ENCODE results near the gene APCDD1.

Gene APCDD1

GRCh38 chr18:10439898-10440297 lies 14.5 kb upstream of the APCDD1 start:
- Histone ChIP-seq H3K27me3 (ENCODE audit: low read depth, low read length) (no peaks in the 10 kb centered on the region), H4K20me1 (ENCODE audit: insufficient read depth, low read length) (no peaks in the 10 kb centered on the region), H2AFZ (ENCODE audit: low read depth, low read length) (no peak overlapping the region), H3K4me1 (ENCODE audit: low read length) (no peaks in the 10 kb centered on the region), H3K79me2 (ENCODE audit: low read length) (no peaks in the 10 kb centered on the region), H3K4me2 (ENCODE audit: low read length) (no peak overlapping the region), H3K27ac (ENCODE audit: low read length) (no peak overlapping the region), H3K9me3 (ENCODE audit: insufficient read depth, low read length) (no peaks in the 10 kb centered on the region), H3K9ac (ENCODE audit: low read length) (no peak overlapping the region), H3K36me3 (replicated peaks; ENCODE audit: low read depth, low read length) (no peaks in the 10 kb centered on the region), H3K4me3 (ENCODE audit: low read length) (no peak overlapping the region)
- TF ChIP-seq EZH2phosphoT487 (IDR thresholded peaks at IDR 0.05; ENCODE audit: low read depth) (no peak), CTCF (IDR thresholded peaks at IDR 0.05; ENCODE audit: low read depth, low read length) (no peak)

- Histone ChIP-seq H3K9ac (ENCODE audit: low read length) (no peak overlapping the region), H3K79me2 (ENCODE audit: low read length) (no peaks in the 10 kb centered on the region), H3K27ac (ENCODE audit: low read length) (no peak overlapping the region), H2AFZ (ENCODE audit: low read depth, low read length) (no peak overlapping the region), H3K4me3 (ENCODE audit: low read length) (no peak overlapping the region), H3K9me3 (ENCODE audit: insufficient read depth, low read length) (no peaks in the 10 kb centered on the region), H4K20me1 (ENCODE audit: insufficient read depth, low read length) (no peaks in the 10 kb centered on the region), H3K27me3 (ENCODE audit: low read depth, low read length) (no peaks in the 10 kb centered on the region), H3K36me3 (replicated peaks; ENCODE audit: low read depth, low read length) (no peaks in the 10 kb centered on the region), H3K4me1 (ENCODE audit: low read length) (no peaks in the 10 kb centered on the region), H3K4me2 (ENCODE audit: low read length) (no peak overlapping the region)
- no peak for TF ChIP-seq EZH2phosphoT487 (IDR thresholded peaks at IDR 0.05; ENCODE audit: low read depth)
- TF ChIP-seq CTCF (IDR thresholded peaks at IDR 0.05; ENCODE audit: low read depth, low read length), result no peak
These were observed 13.6 kb upstream of the APCDD1 start for GRCh38 chr18:10440884-10441283.

DNA sequence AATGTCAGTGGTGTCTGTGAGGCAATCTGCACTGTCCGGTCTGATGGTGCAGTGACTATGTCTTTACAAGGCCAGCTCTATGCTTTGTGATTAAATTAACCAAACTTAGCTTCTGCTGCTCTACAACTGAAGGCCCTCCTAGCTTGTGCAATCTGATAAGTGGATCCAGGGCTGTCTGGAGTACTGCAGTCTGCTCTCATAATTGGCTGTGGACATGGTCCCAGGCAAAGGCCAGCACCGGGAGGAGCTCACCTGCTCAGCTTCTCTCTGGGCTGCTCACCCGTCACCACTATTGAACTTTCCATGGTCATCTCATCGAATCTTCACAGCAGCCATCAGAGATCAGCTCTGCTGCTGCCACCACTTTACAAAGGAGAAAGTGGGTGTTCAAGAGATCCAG lies 13.0 kb upstream of the APCDD1 start:
- no peak for TF ChIP-seq EZH2phosphoT487 (IDR thresholded peaks at IDR 0.05; ENCODE audit: low read depth)
- TF ChIP-seq CTCF (IDR thresholded peaks at IDR 0.05; ENCODE audit: low read depth, low read length), result no peak
- no peaks in the 10 kb centered on the region for H3K79me2 ChIP-seq (ENCODE audit: low read length)

GRCh38 chr18:10442551-10442971 lies 11.9 kb upstream of the APCDD1 start:
- Histone ChIP-seq H3K9ac (ENCODE audit: low read length) (no peak overlapping the region), H3K9me3 (ENCODE audit: insufficient read depth, low read length) (no peaks in the 10 kb centered on the region), H3K27me3 (ENCODE audit: low read depth, low read length) (peaks cover 2% of the 10 kb centered on the region; the same call in 1 of the 2 replicates), H3K36me3 (replicated peaks; ENCODE audit: low read depth, low read length) (no peaks in the 10 kb centered on the region), H3K4me2 (ENCODE audit: low read length) (no peak overlapping the region), H3K4me3 (ENCODE audit: low read length) (no peak overlapping the region), H3K79me2 (ENCODE audit: low read length) (no peaks in the 10 kb centered on the region), H4K20me1 (ENCODE audit: insufficient read depth, low read length) (no peaks in the 10 kb centered on the region), H3K4me1 (ENCODE audit: low read length) (no peaks in the 10 kb centered on the region), H2AFZ (ENCODE audit: low read depth, low read length) (no peak overlapping the region), H3K27ac (ENCODE audit: low read length) (no peak overlapping the region)
- no peak for TF ChIP-seq CTCF (IDR thresholded peaks at IDR 0.05; ENCODE audit: low read depth, low read length)
- no peak for TF ChIP-seq EZH2phosphoT487 (IDR thresholded peaks at IDR 0.05; ENCODE audit: low read depth)

More for the DNA sequence above, 13.0 kb upstream of the APCDD1 start:
- H3K9ac ChIP-seq (ENCODE audit: low read length), result no peak overlapping the region
- H4K20me1 ChIP-seq (ENCODE audit: insufficient read depth, low read length), result no peaks in the 10 kb centered on the region
- H3K4me2 ChIP-seq (ENCODE audit: low read length), result no peak overlapping the region
- no peak overlapping the region for H3K4me3 ChIP-seq (ENCODE audit: low read length)
- H3K27ac ChIP-seq (ENCODE audit: low read length), result no peak overlapping the region
- no peaks in the 10 kb centered on the region for H3K9me3 ChIP-seq (ENCODE audit: insufficient read depth, low read length)
- no peaks in the 10 kb centered on the region for H3K27me3 ChIP-seq (ENCODE audit: low read depth, low read length)
- H2AFZ ChIP-seq (ENCODE audit: low read depth, low read length), result no peak overlapping the region
- H3K4me1 ChIP-seq (ENCODE audit: low read length), result no peaks in the 10 kb centered on the region
- no peaks in the 10 kb centered on the region for H3K36me3 ChIP-seq (replicated peaks; ENCODE audit: low read depth, low read length)
